Measurements from ENCODE around the gene PRRG3.

GRCh38 chrX:151698485-151698884, 3.2 kb downstream of the PRRG3 start:
- no peak for TF ChIP-seq EP300 (IDR thresholded peaks at IDR 0.05)
- TF ChIP-seq POLR2A (IDR thresholded peaks at IDR 0.05) = no peak
- TF ChIP-seq POLR2AphosphoS5 (IDR thresholded peaks at IDR 0.05) = no peak

Data from upper lobe of left lung (tissue), 4 donors.